ENCODE measurements around the gene C6orf15.

Gene C6orf15

GRCh38 chr6:31083742-31084354 is 28.5 kb downstream of the C6orf15 start:
- TF ChIP-seq CTCF (IDR thresholded peaks at IDR 0.05; ENCODE audit: low read length, missing control alignments), result peak; percentile 50
- peak; percentile 72 for DNase-seq (ENCODE audit: low read depth)
- H3K4me3 ChIP-seq (replicated peaks; ENCODE audit: low read depth, low read length), result no peak overlapping the region

GRCh38 chr6:31081872-31082271 is 30.5 kb downstream of the C6orf15 start:
- DNase-seq (ENCODE audit: low read depth), result no peak
- no peak for TF ChIP-seq CTCF (IDR thresholded peaks at IDR 0.05; ENCODE audit: low read length, missing control alignments)
- no peak overlapping the region for H3K4me3 ChIP-seq (replicated peaks; ENCODE audit: low read depth, low read length)

- DNase-seq (ENCODE audit: low read depth), result peak; percentile 76
- peak; percentile 83 for TF ChIP-seq CTCF (IDR thresholded peaks at IDR 0.05; ENCODE audit: low read length, missing control alignments)
- no peak overlapping the region for H3K4me3 ChIP-seq (replicated peaks; ENCODE audit: low read depth, low read length)
These were observed 32.6 kb downstream of the C6orf15 start for GRCh38 chr6:31079656-31080261.

GRCh38 chr6:31076611-31077010 is 35.8 kb downstream of the C6orf15 start:
- TF ChIP-seq CTCF (IDR thresholded peaks at IDR 0.05; ENCODE audit: low read length, missing control alignments), result no peak
- no peak for DNase-seq (ENCODE audit: low read depth)
- H3K4me3 ChIP-seq (replicated peaks; ENCODE audit: low read depth, low read length), result no peak overlapping the region

GRCh38 chr6:31075528-31075927 is 36.8 kb downstream of the C6orf15 start:
- DNase-seq (ENCODE audit: low read depth), result peak; percentile 59
- no peak for TF ChIP-seq CTCF (IDR thresholded peaks at IDR 0.05; ENCODE audit: low read length, missing control alignments)
- H3K4me3 ChIP-seq (replicated peaks; ENCODE audit: low read depth, low read length), result no peak overlapping the region

- no peak for TF ChIP-seq CTCF (IDR thresholded peaks at IDR 0.05; ENCODE audit: low read length, missing control alignments)
- no peak overlapping the region for H3K4me3 ChIP-seq (replicated peaks; ENCODE audit: low read depth, low read length)
- DNase-seq (ENCODE audit: low read depth), result no peak
These were observed 38.0 kb downstream of the C6orf15 start for GRCh38 chr6:31074401-31074800.

- H3K4me3 ChIP-seq (replicated peaks; ENCODE audit: low read depth, low read length), result no peak overlapping the region
- peak; percentile 79 for TF ChIP-seq CTCF (IDR thresholded peaks at IDR 0.05; ENCODE audit: low read length, missing control alignments)
- DNase-seq (ENCODE audit: low read depth), result peak; percentile 87
These were observed 41.6 kb downstream of the C6orf15 start for GRCh38 chr6:31070711-31071197.
